K562 (cell line): Measurements from ENCODE around the gene GLRA3. TPM values are rescaled to one million over a fixed set of nuclear protein-coding genes. Genes with fewer than 3 reads are reported as not detected.

ENCODE experiments used
- ARID1B ChIP-seq: fragments of 450-650 bp; IDR thresholded peaks from 2 replicates; pipeline ENCODE4 v1.6.1; 2016; ENCODE audit warnings: antibody characterized with exemption, mild to moderate bottlenecking, inconsistent platforms
- ATF3 ChIP-seq, 2 experiments: fragments of 450-650 bp in 1 of 2; sonication (generic) in 1 of 2; formaldehyde crosslinking in 1 of 2; IDR thresholded peaks in 1 of 2; conservative IDR thresholded peaks in 1 of 2; 2 replicates each; pipeline versions ENCODE4 v1.6.1 to v1.8.1; 2016 to 2023; ENCODE audit warnings: mild to moderate bottlenecking in 2 of 2, moderate library complexity in 2 of 2, inconsistent platforms in 1 of 2, missing genetic modification reagents in 1 of 2
- CBX8 ChIP-seq: fragments of 200-600 bp; sonication (generic); IDR thresholded peaks from 2 replicates; pipeline ENCODE4 v1.6.1; 2012; ENCODE audit warnings: borderline replicate concordance, mixed run types, low read depth, mild to moderate bottlenecking, moderate library complexity, mixed read lengths, low read length, control low read depth, inconsistent platforms; ENCODE audit not compliant: poor library complexity, severe bottlenecking; ENCODE audit errors: extremely low read depth
- FOSL1 ChIP-seq: fragments of 200-800 bp; sonication (Bioruptor generic); conservative IDR thresholded peaks from 2 replicates; pipeline ENCODE4 v1.6.1; 2016; ENCODE audit warnings: missing genetic modification characterization, missing compliant biosample characterization
- GATAD2B ChIP-seq: fragments of 450-650 bp; IDR thresholded peaks from 2 replicates; pipeline ENCODE4 v1.6.1; 2017; ENCODE audit warnings: mild to moderate bottlenecking, borderline replicate concordance
- HDAC1 ChIP-seq, 2 experiments: fragments of 450-650 bp; IDR thresholded peaks; 2 replicates each; pipeline ENCODE4 v1.6.1; 2016 to 2017; ENCODE audit warnings: inconsistent platforms in 1 of 2, mild to moderate bottlenecking in 1 of 2, moderate library complexity in 1 of 2
- JUND ChIP-seq, 2 experiments: IDR thresholded peaks; 2 replicates in 1 of 2; 3 replicates in 1 of 2; pipeline ENCODE4 v1.6.1; 2011; ENCODE audit warnings: borderline replicate concordance in 2 of 2, low read depth in 2 of 2, low read length in 2 of 2, improper control_type of control experiment in 1 of 2, missing biosample characterization in 1 of 2, missing genetic modification characterization in 1 of 2, missing genetic modification reagents in 1 of 2
- MEIS2 ChIP-seq: fragments of 450-650 bp; IDR thresholded peaks from 2 replicates; pipeline ENCODE4 v1.6.1; 2014; ENCODE audit warnings: mild to moderate bottlenecking; ENCODE audit not compliant: partially characterized antibody
- MLLT1 ChIP-seq, 2 experiments: fragments of 450-650 bp; IDR thresholded peaks; 2 replicates each; pipeline ENCODE4 v1.6.1; 2016
- MLX ChIP-seq, 2 experiments: fragments of 450-650 bp in 1 of 2; sonication (generic) in 1 of 2; formaldehyde crosslinking; conservative IDR thresholded peaks; 2 replicates each; pipeline versions ENCODE4 v1.4.0 to v1.8.1; 2020 to 2022; ENCODE audit warnings: mild to moderate bottlenecking in 1 of 2, missing genetic modification reagents in 1 of 2
- NCOR1 ChIP-seq: fragments of 450-650 bp; IDR thresholded peaks from 2 replicates; pipeline ENCODE4 v1.6.1; 2016; ENCODE audit warnings: mild to moderate bottlenecking, moderate library complexity
- NFIC ChIP-seq: fragments of 450-650 bp; IDR thresholded peaks from 2 replicates; pipeline ENCODE4 v1.6.1; 2017; ENCODE audit warnings: mild to moderate bottlenecking, inconsistent platforms
- PHTF2 ChIP-seq: fragments of 250-450 bp; sonication (Bioruptor Pico); IDR thresholded peaks from 2 replicates; pipeline ENCODE4 v1.5.0; 2021; ENCODE audit warnings: mild to moderate bottlenecking
- SNAPC5 ChIP-seq: fragments of 250-450 bp; sonication (Bioruptor Pico); IDR thresholded peaks from 2 replicates; pipeline ENCODE4 v1.8.0; 2021; ENCODE audit warnings: moderate library complexity, mild to moderate bottlenecking, inconsistent platforms
- SRSF7 ChIP-seq: fragments of 200-400 bp; formaldehyde crosslinking; optimal IDR thresholded peaks from 2 replicates; pipeline ENCODE3; 2017; ENCODE audit warnings: mild to moderate bottlenecking, low read depth, low read length
- TEAD4 ChIP-seq, 2 experiments: sonication (generic) in 1 of 2; formaldehyde crosslinking in 1 of 2; IDR thresholded peaks; 2 replicates each; pipeline versions ENCODE4 v1.6.1 to v1.8.0; 2012 to 2022; ENCODE audit warnings: borderline replicate concordance in 1 of 2, inconsistent platforms in 1 of 2, low read length in 1 of 2, mild to moderate bottlenecking in 1 of 2, missing genetic modification reagents in 1 of 2
- TRIM28 ChIP-seq: fragments of 450-650 bp; IDR thresholded peaks from 2 replicates; pipeline ENCODE4 v1.6.1; 2017
- ZHX1 ChIP-seq: fragments of 150-350 bp; conservative IDR thresholded peaks from 2 replicates; pipeline ENCODE4 v1.6.1; 2014; ENCODE audit warnings: low read length
- ZNF311 ChIP-seq: fragments of 250-450 bp; sonication (Bioruptor Pico); IDR thresholded peaks from 2 replicates; pipeline ENCODE4 v1.4.0; 2020; ENCODE audit warnings: mild to moderate bottlenecking, moderate library complexity
- polyA plus RNA-seq, 8 experiments: library from polyadenylated mRNA; depleted of rRNA in 4 of 8; stranded (reverse) in 5 of 8; unstranded in 3 of 8; fragments of >200 nt; fragmentation: Nextera tagmentation in 2 of 8; fragmentation: Illumina TruSeq in 1 of 8; extraction: Ambion mirVana in 2 of 8; extraction: Trizol in 1 of 8; gene quantifications; 2 replicates each; pipeline versions ENCODE4 v1.2.1 to v1.2.3, GENCODE V29; 2011 to 2014; ENCODE audit warnings: inconsistent platforms in 1 of 8, missing spikeins in 1 of 8
- total RNA-seq, 7 experiments: library from RNA; depleted of rRNA in 6 of 7; stranded (reverse); fragments of >200 nt in 6 of 7; fragmentation: Illumina TruSeq in 2 of 7; extraction: Trizol in 2 of 7; gene quantifications; 2 replicates each; pipeline versions ENCODE4 v1.2.1 to v1.2.3, GENCODE V29; 2011 to 2021; ENCODE audit warnings: low replicate concordance in 1 of 7

GLRA3 gene
- total and polyA plus RNA-seq, 9 of the 15 experiments (the other 6 are each of a cell fraction or from before 2014, with no cell fraction given) = 0.06 to 0.14 (median 0.08) TPM; not detected in 2

- TF ChIP-seq CBX8 (no peak), NFIC (no peak), MLLT1 (IDR thresholded peaks at IDR 0.05) (no peak), JUND (IDR thresholded peaks at IDR 0.05; ENCODE audit: borderline replicate concordance, low read depth, low read length) (peak; percentile 39; the same call in 1 of the 2 replicates), JUND (tag; IDR thresholded peaks at IDR 0.05; ENCODE audit: borderline replicate concordance, low read depth, low read length) (0 out of 3 replicates have a peak, but pooled peaks have one; percentile 25), FOSL1 (tag) (peak; percentile 55; the same call in 1 of the 2 replicates), ARID1B (peak; percentile 71), ZHX1 (no peak), PHTF2 (CRISPR knock-in tag) (no peak), NCOR1 (0 out of 2 replicates have a peak, but pooled peaks have one; percentile 14), GATAD2B (no peak), SRSF7 (no peak), ZNF311 (no peak), ATF3 (IDR thresholded peaks at IDR 0.05) (peak; percentile 53; the same call in 1 of the 2 replicates), ATF3 (CRISPR knock-in tag; conservative IDR thresholded peaks at IDR 0.05) (no peak), TRIM28 (no peak), MLX (CRISPR knock-in tag; conservative IDR thresholded peaks at IDR 0.05) (no peak), TEAD4 (IDR thresholded peaks at IDR 0.05; ENCODE audit: low read length) (peak; percentile 46; the same call in 1 of the 2 replicates), TEAD4 (CRISPR knock-in tag; IDR thresholded peaks at IDR 0.05; ENCODE audit: borderline replicate concordance) (no peak), SNAPC5 (CRISPR knock-in tag) (no peak), HDAC1 (IDR thresholded peaks at IDR 0.05) (no peak), MEIS2 (peak; percentile 34)
Measured at GRCh38 chr4:174775366-174775765, 53.7 kb downstream of the GLRA3 start (continued).
